ENCODE measurements around the gene ARPC1A.

GRCh38 chr7:99398891-99399445 lies 73.3 kb downstream of the ARPC1A start:
- TF ChIP-seq CTCF (IDR thresholded peaks at IDR 0.05; ENCODE audit: low read length) = no peak
- TF ChIP-seq EZH2 (IDR thresholded peaks at IDR 0.05; ENCODE audit: borderline replicate concordance, low read length) = no peak

Data from OCI-LY1 (cell line).